HepG2 (cell line): ENCODE data around the gene PHF14. TPM values are rescaled to one million over a fixed set of nuclear protein-coding genes. Genes with fewer than 3 reads are reported as not detected.

Source experiments
- ATAC-seq: fragments of 200-7000 bp; cut with Tn5 transposase; 3 replicates; pipeline ENCODE4 v1.9.1; 2020; ENCODE audit warnings: mild to moderate bottlenecking, moderate library complexity
- BruUV-seq: library from RNA; stranded (reverse); fragments of 400-500 nt; replicated peaks from 2 replicates; lab custom pipeline; 2021; lab: Mats Ljungman, UMichigan
- CTCF ChIA-PET: fragments of 300-600 bp; formaldehyde crosslinking; extraction: SDS; loops from one replicate; lab custom pipeline; 2021; ENCODE audit warnings: low total read pairs, inconsistent platforms, low intra/inter-chr PET ratio; lab: Yijun Ruan, JAX
- POLR2A ChIA-PET: fragments of 350-600 bp; sonication (Branson Sonifier 250); formaldehyde crosslinking; loops from one replicate; lab custom pipeline; 2020; ENCODE audit warnings: antibody characterized with exemption, inconsistent platforms; lab: Yijun Ruan, JAX
- DNase-seq: peaks from one replicate; pipeline ENCODE4 v3.0.0-alpha.2; 2015; ENCODE audit warnings: low spot score
- FAIRE-seq: peaks from 3 replicates; lab custom pipeline; 2011; peaks lifted over from hg19 to GRCh38; lab: Jason Lieb, UNC
- H2AFZ ChIP-seq: one replicate; pipeline ENCODE4 v1.6.1; 2011; ENCODE audit warnings: low read length, inconsistent platforms
- H3K27ac ChIP-seq: fragments of 300-600 bp; 3 replicates; pipeline ENCODE4 v1.8.0; 2011; ENCODE audit warnings: mixed run types, mild to moderate bottlenecking, mixed read lengths, low read length, inconsistent platforms; ENCODE audit not compliant: insufficient read depth; ENCODE audit errors: extremely low read length
- H3K27me3 ChIP-seq, 2 experiments: fragments of 200-600 bp in 1 of 2; 2 replicates in 1 of 2; 3 replicates in 1 of 2; pipeline versions ENCODE4 v1.6.0 to v1.8.0; 2011; ENCODE audit warnings: low read length in 2 of 2, mild to moderate bottlenecking in 2 of 2, moderate library complexity in 2 of 2, inconsistent platforms in 1 of 2; ENCODE audit not compliant: insufficient read depth in 2 of 2, control insufficient read depth in 1 of 2
- H3K36me3 ChIP-seq, 2 experiments: fragments of 200-600 bp in 1 of 2; replicated peaks in 1 of 2; 2 replicates in 1 of 2; 3 replicates in 1 of 2; pipeline versions ENCODE4 v1.5.1 to v1.8.0; 2011; ENCODE audit warnings: low read length in 2 of 2, inconsistent platforms in 1 of 2; ENCODE audit not compliant: insufficient read depth in 2 of 2, control insufficient read depth in 1 of 2
- H3K4me1 ChIP-seq: 2 replicates; pipeline ENCODE4 v1.5.1; 2012; ENCODE audit warnings: low read length, inconsistent platforms; ENCODE audit not compliant: insufficient read depth
- H3K4me2 ChIP-seq: 2 replicates; pipeline ENCODE4 v1.6.0; 2011; ENCODE audit warnings: low read depth, low read length, inconsistent platforms
- H3K4me3 ChIP-seq, 3 experiments: fragments of 200-600 bp in 1 of 3; sonication (generic), shearing (Covaris generic) in 1 of 3; replicated peaks in 1 of 3; 2 replicates each; pipeline ENCODE4 v1.5.1; 2011 to 2016; ENCODE audit warnings: low read length in 3 of 3, inconsistent platforms in 2 of 3, low read depth in 2 of 3, mild to moderate bottlenecking in 2 of 3, control low read depth in 1 of 3, mixed read lengths in 1 of 3; ENCODE audit not compliant: insufficient read depth in 1 of 3
- H3K79me2 ChIP-seq: one replicate; pipeline ENCODE4 v1.6.1; 2011; ENCODE audit warnings: low read length, inconsistent platforms; ENCODE audit not compliant: insufficient read depth
- H3K9ac ChIP-seq: 2 replicates; pipeline ENCODE4 v1.6.0; 2011; ENCODE audit warnings: mild to moderate bottlenecking, low read depth, low read length, inconsistent platforms; ENCODE audit not compliant: insufficient read depth
- H3K9me3 ChIP-seq: 2 replicates; pipeline ENCODE4 v1.5.1; 2012; ENCODE audit warnings: mild to moderate bottlenecking, low read length
- H4K20me1 ChIP-seq: 2 replicates; pipeline ENCODE4 v1.6.0; 2011; ENCODE audit warnings: inconsistent platforms, mild to moderate bottlenecking, low read length, moderate library complexity; ENCODE audit not compliant: insufficient read depth
- IKZF1 ChIP-seq: fragments of 450-650 bp; IDR thresholded peaks from 2 replicates; pipeline ENCODE4 v1.7.1; 2016
- MAF1 ChIP-seq: sonication (generic); formaldehyde crosslinking; IDR thresholded peaks from 2 replicates; pipeline ENCODE4 v1.5.0; 2020; ENCODE audit warnings: missing genetic modification reagents, borderline replicate concordance
- NCOA1 ChIP-seq: sonication (generic); formaldehyde crosslinking; IDR thresholded peaks from 2 replicates; pipeline ENCODE4 v1.9.0; 2021; ENCODE audit warnings: missing genetic modification reagents
- NONO ChIP-seq, 2 experiments: fragments of 450-650 bp in 1 of 2; sonication (generic) in 1 of 2; formaldehyde crosslinking in 1 of 2; IDR thresholded peaks in 1 of 2; conservative IDR thresholded peaks in 1 of 2; 2 replicates each; pipeline versions ENCODE4 v1.6.1 to v1.8.0; 2017 to 2022; ENCODE audit warnings: mild to moderate bottlenecking in 1 of 2, missing genetic modification reagents in 1 of 2, moderate library complexity in 1 of 2
- POLR2G ChIP-seq: fragments of 200-400 bp; formaldehyde crosslinking; IDR thresholded peaks from 2 replicates; pipeline ENCODE4 v1.6.1; 2018; ENCODE audit warnings: mild to moderate bottlenecking, low read depth, low read length, moderate library complexity
- SRSF9 ChIP-seq: fragments of 200-400 bp; formaldehyde crosslinking; IDR thresholded peaks from 2 replicates; pipeline ENCODE4 v1.6.1; 2018; ENCODE audit warnings: borderline replicate concordance, mild to moderate bottlenecking, low read depth, low read length; ENCODE audit not compliant: insufficient read depth, poor library complexity, severe bottlenecking
- TAF1 ChIP-seq: sonication (generic); formaldehyde crosslinking; IDR thresholded peaks from 2 replicates; pipeline ENCODE4 v1.4.0; 2020; ENCODE audit warnings: missing genetic modification reagents
- THAP8 ChIP-seq: sonication (generic); formaldehyde crosslinking; IDR thresholded peaks from 2 replicates; pipeline ENCODE4 v1.5.1; 2020; ENCODE audit warnings: missing genetic modification reagents, mild to moderate bottlenecking, borderline replicate concordance
- ZBTB1 ChIP-seq: sonication (generic); formaldehyde crosslinking; IDR thresholded peaks from 2 replicates; pipeline ENCODE4 v1.4.0; 2020; ENCODE audit warnings: missing genetic modification reagents, borderline replicate concordance
- ZBTB49 ChIP-seq: sonication (generic); formaldehyde crosslinking; IDR thresholded peaks from 2 replicates; pipeline ENCODE4 v1.4.0; 2020; ENCODE audit warnings: missing genetic modification reagents, borderline replicate concordance
- ZNF142 ChIP-seq: sonication (generic); formaldehyde crosslinking; IDR thresholded peaks from 2 replicates; pipeline ENCODE4 v1.4.0; 2020; ENCODE audit warnings: missing genetic modification reagents
- ZSCAN22 ChIP-seq: sonication (generic); formaldehyde crosslinking; IDR thresholded peaks from 2 replicates; pipeline ENCODE4 v1.4.0; 2020; ENCODE audit warnings: mild to moderate bottlenecking, missing genetic modification reagents
- WGBS: methylation state at CpG from one replicate; pipeline ENCODE4 v1.1.6; 2017; ENCODE audit warnings: low lambda C conversion rate; 5-methylcytosine and 5-hydroxymethylcytosine counted together
- in situ Hi-C: cut with HindIII; loops from 2 replicates; pipeline ENCODE4 v1.10.0; 2017; ENCODE audit warnings: low pct_unique_long_range_greater_than_20kb; ENCODE audit not compliant: extremely low pct_ligation_motif_present
- intact Hi-C: fragments of 100-400 bp; cut with micrococcal nuclease; formaldehyde crosslinking; loops from one replicate; pipeline ENCODE4 v1.10.0; 2022; ENCODE audit not compliant: unreplicated experiment
- polyA plus RNA-seq, 8 experiments: library from polyadenylated mRNA; depleted of rRNA in 3 of 8; stranded (reverse) in 7 of 8; unstranded in 1 of 8; fragments of >200 nt; fragmentation: Illumina TruSeq in 4 of 8; extraction: Trizol in 4 of 8; gene quantifications; 2 replicates each; pipeline versions ENCODE4 v1.2.1 to v1.2.3, GENCODE V29; 2011 to 2016; ENCODE audit warnings: low read depth in 4 of 8, missing spikeins in 1 of 8, mixed read lengths in 1 of 8; ENCODE audit not compliant: insufficient read depth in 1 of 8
- total RNA-seq, 5 experiments: library from RNA; depleted of rRNA; stranded (reverse); fragments of >200 nt; fragmentation: Illumina TruSeq; extraction: Trizol; gene quantifications; 2 replicates each; pipeline ENCODE4 v1.2.3, GENCODE V29; 2016; ENCODE audit warnings: low read depth in 1 of 5

The PHF14 gene
- total and polyA plus RNA-seq, 2 of the 13 experiments (the other 11 are each of a cell fraction or from before 2014, with no cell fraction given) = 18.9 to 68.7 TPM

GRCh38 chr7:11128498-11128897, 154.8 kb downstream of the PHF14 start:
- WGBS = 97% methylated on average over 4 of the region's 4 CpGs
- no peak overlapping the region for H3K27ac ChIP-seq
- H3K79me2 ChIP-seq = no peaks in the 10 kb centered on the region
- H3K36me3 ChIP-seq = no peaks in the 10 kb centered on the region; a peak in 1 of 5 replicates
- TF ChIP-seq ZNF142 (CRISPR knock-in tag) = no peak
- TF ChIP-seq TAF1 = no peak
- TF ChIP-seq NCOA1 = no peak
- TF ChIP-seq POLR2G = no peak
- no peak for TF ChIP-seq THAP8 (CRISPR knock-in tag)
- TF ChIP-seq NONO (IDR thresholded peaks at IDR 0.05) = no peak
- no peak for TF ChIP-seq NONO (CRISPR knock-in tag; conservative IDR thresholded peaks at IDR 0.05)
- TF ChIP-seq ZBTB1 (CRISPR knock-in tag) = no peak
- TF ChIP-seq MAF1 = no peak
- TF ChIP-seq SRSF9 = no peak
- TF ChIP-seq ZSCAN22 (CRISPR knock-in tag) = no peak
- TF ChIP-seq ZBTB49 (CRISPR knock-in tag) = no peak
- TF ChIP-seq IKZF1 = no peak
- no peak for DNase-seq
- intact Hi-C loops (no loop called here), in situ Hi-C loops (no loop called here)
- BruUV-seq = no TSS peak
- no peaks in the 10 kb centered on the region for H3K27me3 ChIP-seq
- no peaks in the 10 kb centered on the region for H3K9me3 ChIP-seq
- ChIA-PET CTCF (no interaction called here), POLR2A (no interaction called here)
- no peaks in the 10 kb centered on the region for H4K20me1 ChIP-seq
- H3K4me1 ChIP-seq = no peaks in the 10 kb centered on the region
- no peak overlapping the region for H3K4me3 ChIP-seq
- H3K4me2 ChIP-seq = no peak overlapping the region
- FAIRE-seq = no peak
- H2AFZ ChIP-seq = no peak overlapping the region
- H3K9ac ChIP-seq = no peak overlapping the region
- ATAC-seq = no peak
